PC-3 (cell line): Measurements from ENCODE around the gene SYT6. TPM values are rescaled to one million over a fixed set of nuclear protein-coding genes. Genes with fewer than 3 reads are reported as not detected.

Source experiments
- ATAC-seq: fragments of 200-7000 bp; cut with Tn5 transposase; 2 replicates; pipeline ENCODE4 v1.9.1; 2020; ENCODE audit warnings: mild to moderate bottlenecking, moderate library complexity
- BruUV-seq: library from RNA; stranded (reverse); fragments of 400-500 nt; replicated peaks from 2 replicates; lab custom pipeline; 2021; lab: Mats Ljungman, UMichigan
- CTCF ChIA-PET: fragments of 300-600 bp; sonication (Branson Sonifier 250); formaldehyde crosslinking; loops from one replicate; lab custom pipeline; 2022; ENCODE audit warnings: antibody characterized with exemption; lab: Charles Lee
- POLR2A ChIA-PET: fragments of 300-600 bp; sonication (Branson Sonifier 250); formaldehyde crosslinking; loops from one replicate; lab custom pipeline; 2022; ENCODE audit warnings: antibody characterized with exemption; ENCODE audit not compliant: unreplicated experiment; lab: Charles Lee
- DNase-seq: peaks from one replicate; pipeline ENCODE4 v3.0.0-alpha.2; 2015
- H2AFZ ChIP-seq: fragments of 300-600 bp; sonication (generic); 2 replicates; pipeline ENCODE4 v1.6.0; 2016; ENCODE audit warnings: antibody characterized with exemption, low read length
- H3F3A ChIP-seq: fragments of 300-600 bp; sonication (generic); one replicate; pipeline ENCODE4 v1.6.0; 2017; ENCODE audit warnings: antibody characterized with exemption, low read length, control low read depth, mild to moderate bottlenecking; ENCODE audit not compliant: unreplicated experiment
- H3K27ac ChIP-seq: fragments of 300-600 bp; sonication (generic); 2 replicates; pipeline ENCODE4 v1.5.1; 2016; ENCODE audit warnings: mild to moderate bottlenecking, low read length
- H3K27me3 ChIP-seq: fragments of 300-600 bp; sonication (generic); 2 replicates; pipeline ENCODE4 v1.6.1; 2016; ENCODE audit warnings: low read length, mixed read lengths
- H3K36me3 ChIP-seq: fragments of 300-600 bp; sonication (generic); 2 replicates; pipeline ENCODE4 v1.6.1; 2016; ENCODE audit warnings: low read depth, mixed run types, low read length, mixed read lengths
- H3K4me1 ChIP-seq: fragments of 300-600 bp; sonication (generic); 2 replicates; pipeline ENCODE4 v1.5.1; 2016; ENCODE audit warnings: low read length; ENCODE audit not compliant: insufficient read depth
- H3K4me2 ChIP-seq: fragments of 300-600 bp; sonication (generic); 2 replicates; pipeline ENCODE4 v1.6.0; 2016; ENCODE audit warnings: low read length
- H3K4me3 ChIP-seq: fragments of 300-600 bp; sonication (generic); 2 replicates; pipeline ENCODE4 v1.5.1; 2016; ENCODE audit warnings: mild to moderate bottlenecking, low read length, mixed read lengths
- H3K79me2 ChIP-seq: fragments of 300-600 bp; sonication (generic); 2 replicates; pipeline ENCODE4 v1.6.1; 2017; ENCODE audit warnings: low read length, mixed read lengths
- H3K9ac ChIP-seq: fragments of 300-600 bp; sonication (generic); 2 replicates; pipeline ENCODE4 v1.6.0; 2016; ENCODE audit warnings: mild to moderate bottlenecking, low read length
- H3K9me2 ChIP-seq: fragments of 300-600 bp; sonication (generic); replicated peaks from 2 replicates; pipeline ENCODE4 v1.6.1; 2016; ENCODE audit warnings: mixed run types, low read length, mixed read lengths
- H3K9me3 ChIP-seq: fragments of 300-600 bp; sonication (generic); 2 replicates; pipeline ENCODE4 v1.6.1; 2016; ENCODE audit warnings: low read length, mixed read lengths
- H4K20me1 ChIP-seq: fragments of 300-600 bp; sonication (generic); 2 replicates; pipeline ENCODE4 v1.6.1; 2016; ENCODE audit warnings: low read length, mixed read lengths
- CTCF ChIP-seq: fragments of 300-600 bp; sonication (generic); conservative IDR thresholded peaks from 2 replicates; pipeline ENCODE4 v1.5.1; 2017; ENCODE audit warnings: antibody characterized with exemption, low read depth, mild to moderate bottlenecking, low read length
- EZH2 ChIP-seq: fragments of 300-600 bp; sonication (generic); IDR thresholded peaks from one replicate; pipeline ENCODE4 v1.6.1; 2017; ENCODE audit warnings: antibody characterized with exemption, mild to moderate bottlenecking, low read length; ENCODE audit not compliant: unreplicated experiment
- EZH2phosphoT487 ChIP-seq: fragments of 300-600 bp; sonication (generic); IDR thresholded peaks from 2 replicates; pipeline ENCODE4 v1.6.1; 2018; ENCODE audit warnings: mild to moderate bottlenecking, antibody characterized with exemption, low read length, borderline replicate concordance
- intact Hi-C: fragments of 100-400 bp; cut with micrococcal nuclease; formaldehyde crosslinking; loops from 2 replicates; pipeline ENCODE4 v1.9.0; 2023
- total RNA-seq: library from RNA; depleted of rRNA; stranded (reverse); fragments of >200 nt; gene quantifications from 2 replicates; pipeline ENCODE4 v1.2.3, GENCODE V29; 2014

The SYT6 gene
- total RNA-seq, 1 experiment from 2014 or later: not detected

GRCh38 chr1:114086601-114087368 is 66.9 kb downstream of the SYT6 start:
- Histone ChIP-seq H3K9me2 (no peaks in the 10 kb centered on the region), H3K9ac (no peak overlapping the region), H3K4me2 (no peak overlapping the region), H3K9me3 (no peaks in the 10 kb centered on the region), H4K20me1 (no peaks in the 10 kb centered on the region), H3K36me3 (no peaks in the 10 kb centered on the region), H3K4me3 (no peak overlapping the region), H3K27ac (no peak overlapping the region), H3K79me2 (no peaks in the 10 kb centered on the region), H3K27me3 (no peaks in the 10 kb centered on the region), H3K4me1 (peaks cover 49% of the 10 kb centered on the region), H2AFZ (no peak overlapping the region), H3F3A (peaks cover 14% of the 10 kb centered on the region)
- ATAC-seq: no peak
- no peak for TF ChIP-seq CTCF
- no peak for TF ChIP-seq EZH2
- TF ChIP-seq EZH2phosphoT487: no peak
- POLR2A ChIA-PET: no interaction called here
- no peak for DNase-seq
- CTCF ChIA-PET: no interaction called here
- intact Hi-C loops: no loop called here
- no TSS peak for BruUV-seq

- Histone ChIP-seq H3F3A (peaks cover 14% of the 10 kb centered on the region), H3K4me2 (peak overlapping the region; percentile 61), H3K27me3 (no peaks in the 10 kb centered on the region), H3K27ac (peak overlapping the region; percentile 95), H3K4me1 (peaks cover 49% of the 10 kb centered on the region), H3K79me2 (no peaks in the 10 kb centered on the region), H3K9me3 (no peaks in the 10 kb centered on the region), H3K9ac (peak overlapping the region; percentile 57), H2AFZ (no peak overlapping the region), H3K9me2 (no peaks in the 10 kb centered on the region), H3K4me3 (no peak overlapping the region), H3K36me3 (no peaks in the 10 kb centered on the region), H4K20me1 (no peaks in the 10 kb centered on the region)
- no TSS peak for BruUV-seq
- POLR2A ChIA-PET: no interaction called here
- intact Hi-C loops: no loop called here
- CTCF ChIA-PET: no interaction called here
- DNase-seq: peak; percentile 93
- no peak for TF ChIP-seq CTCF
- no peak for TF ChIP-seq EZH2phosphoT487
- TF ChIP-seq EZH2: no peak
- ATAC-seq: peak; percentile 37
Observed at GRCh38 chr1:114082867-114083585, 70.6 kb downstream of the SYT6 start.

GRCh38 chr1:114082304-114082630 is 71.4 kb downstream of the SYT6 start:
- no peak for ATAC-seq
- H3K27ac ChIP-seq: peak overlapping the region; percentile 95
- no peak overlapping the region for H3K4me3 ChIP-seq
- no peaks in the 10 kb centered on the region for H3K27me3 ChIP-seq
- no peaks in the 10 kb centered on the region for H3K9me2 ChIP-seq
- no peak overlapping the region for H2AFZ ChIP-seq
- H3K9ac ChIP-seq: peak overlapping the region; percentile 57
- TF ChIP-seq EZH2phosphoT487: no peak
- TF ChIP-seq CTCF: no peak
- intact Hi-C loops: no loop called here
- H3K79me2 ChIP-seq: no peaks in the 10 kb centered on the region
- POLR2A ChIA-PET: no interaction called here
- no TSS peak for BruUV-seq
- no peaks in the 10 kb centered on the region for H4K20me1 ChIP-seq
- DNase-seq: no peak
- peaks cover 47% of the 10 kb centered on the region for H3K4me1 ChIP-seq
- CTCF ChIA-PET: no interaction called here
- H3K4me2 ChIP-seq: peak overlapping the region; percentile 61
- no peaks in the 10 kb centered on the region for H3K36me3 ChIP-seq
- no peaks in the 10 kb centered on the region for H3K9me3 ChIP-seq
- H3F3A ChIP-seq: peaks cover 14% of the 10 kb centered on the region
